ENCODE results near the gene KIF2A.

The KIF2A gene

GRCh38 chr5:62419609-62420008 lies 113.6 kb downstream of the KIF2A start:
- H3K4me3 ChIP-seq (ENCODE audit: low read depth, low read length): no peak overlapping the region
- no peak for DNase-seq (ENCODE audit: low read depth)
- TF ChIP-seq MYC (IDR thresholded peaks at IDR 0.05; ENCODE audit: low read depth, low read length) (no peak), CTCF (IDR thresholded peaks at IDR 0.05; ENCODE audit: low read depth, low read length) (no peak), POLR2A (IDR thresholded peaks at IDR 0.05; ENCODE audit: extremely low read depth, insufficient read length) (no peak), MAX (IDR thresholded peaks at IDR 0.05; ENCODE audit: low read depth, low read length) (no peak)

GRCh38 chr5:62421414-62421813 lies 115.4 kb downstream of the KIF2A start:
- DNase-seq (ENCODE audit: low read depth): no peak
- no peak overlapping the region for H3K4me3 ChIP-seq (ENCODE audit: low read depth, low read length)
- no peak for TF ChIP-seq CTCF (IDR thresholded peaks at IDR 0.05; ENCODE audit: low read depth, low read length)

- H3K4me3 ChIP-seq (ENCODE audit: low read depth, low read length): no peak overlapping the region
- DNase-seq (ENCODE audit: low read depth): no peak
- TF ChIP-seq MYC (IDR thresholded peaks at IDR 0.05; ENCODE audit: low read depth, low read length): no peak
- no peak for TF ChIP-seq POLR2A (IDR thresholded peaks at IDR 0.05; ENCODE audit: extremely low read depth, insufficient read length)
- no peak for TF ChIP-seq CTCF (IDR thresholded peaks at IDR 0.05; ENCODE audit: low read depth, low read length)
- TF ChIP-seq MAX (IDR thresholded peaks at IDR 0.05; ENCODE audit: low read depth, low read length): no peak
Measured at GRCh38 chr5:62424763-62425162, 118.8 kb downstream of the KIF2A start.

GRCh38 chr5:62431735-62432620 lies 126.0 kb downstream of the KIF2A start:
- peak; percentile 88 for DNase-seq (ENCODE audit: low read depth)
- TF ChIP-seq CTCF (IDR thresholded peaks at IDR 0.05; ENCODE audit: low read depth, low read length): no peak
- TF ChIP-seq MAX (IDR thresholded peaks at IDR 0.05; ENCODE audit: low read depth, low read length): no peak
- TF ChIP-seq MYC (IDR thresholded peaks at IDR 0.05; ENCODE audit: low read depth, low read length): no peak
- no peak for TF ChIP-seq POLR2A (IDR thresholded peaks at IDR 0.05; ENCODE audit: extremely low read depth, insufficient read length)

GRCh38 chr5:62432621-62433064 lies 126.6 kb downstream of the KIF2A start:
- no peak for TF ChIP-seq POLR2A (IDR thresholded peaks at IDR 0.05; ENCODE audit: extremely low read depth, insufficient read length)
- no peak for TF ChIP-seq CTCF (IDR thresholded peaks at IDR 0.05; ENCODE audit: low read depth, low read length)
- no peak for TF ChIP-seq MYC (IDR thresholded peaks at IDR 0.05; ENCODE audit: low read depth, low read length)
- no peak for TF ChIP-seq MAX (IDR thresholded peaks at IDR 0.05; ENCODE audit: low read depth, low read length)
- peak overlapping the region; percentile 59 for H3K4me3 ChIP-seq (ENCODE audit: low read depth, low read length)
- DNase-seq (ENCODE audit: low read depth): peak; percentile 82

More at GRCh38 chr5:62431735-62432620, 126.0 kb downstream of the KIF2A start:
- peak overlapping the region; percentile 59 for H3K4me3 ChIP-seq (ENCODE audit: low read depth, low read length)
